GM19239 (cell line): Measurements from ENCODE around the gene ASPG.

Experiments used
- DNase-seq: peaks from one replicate; pipeline ENCODE4 v3.0.0; 2011; ENCODE audit warnings: low spot score; ENCODE audit not compliant: insufficient read length
- FAIRE-seq: peaks from 2 replicates; lab custom pipeline; 2011; peaks lifted over from hg19 to GRCh38; lab: Jason Lieb, UNC

ASPG gene

DNA sequence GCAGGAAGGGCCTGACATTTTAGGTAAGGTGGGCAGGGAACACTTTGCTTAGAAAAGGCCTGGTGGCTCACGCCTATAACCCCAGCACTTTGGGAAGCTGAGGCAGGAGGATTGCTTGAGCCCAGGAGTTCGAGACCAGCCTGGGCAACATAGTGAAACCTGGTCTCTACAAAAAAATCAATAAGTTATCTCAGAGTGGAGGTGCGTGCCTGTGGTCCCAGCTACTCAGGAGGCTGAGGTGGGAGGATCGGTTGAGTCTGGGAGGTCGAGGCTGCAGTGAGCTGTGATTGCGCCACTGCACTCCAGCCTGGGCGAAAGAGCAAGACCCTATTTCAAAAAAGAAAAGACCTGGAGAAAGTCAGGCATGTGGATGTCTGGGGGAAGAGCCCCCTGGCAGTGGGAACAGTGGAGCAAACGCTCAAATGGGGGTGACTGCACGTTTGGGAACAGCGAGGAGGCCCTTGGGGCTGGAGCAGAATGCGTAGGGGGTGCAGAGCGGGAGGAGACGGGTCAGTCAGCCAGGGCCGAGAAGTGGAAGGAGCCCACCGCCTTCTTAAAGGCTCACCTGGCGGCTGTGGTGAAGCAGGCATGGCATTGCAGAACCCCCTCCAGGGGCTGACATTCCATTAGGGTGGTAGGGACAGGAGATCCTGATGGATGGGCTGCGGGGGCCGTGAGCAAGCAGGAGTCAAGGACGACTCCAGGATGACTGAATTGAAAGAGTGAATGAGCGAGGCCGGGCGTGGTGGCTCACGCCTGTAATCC lies 46.6 kb downstream of the ASPG start:
- DNase-seq, result no peak
- no peak for FAIRE-seq

DNA sequence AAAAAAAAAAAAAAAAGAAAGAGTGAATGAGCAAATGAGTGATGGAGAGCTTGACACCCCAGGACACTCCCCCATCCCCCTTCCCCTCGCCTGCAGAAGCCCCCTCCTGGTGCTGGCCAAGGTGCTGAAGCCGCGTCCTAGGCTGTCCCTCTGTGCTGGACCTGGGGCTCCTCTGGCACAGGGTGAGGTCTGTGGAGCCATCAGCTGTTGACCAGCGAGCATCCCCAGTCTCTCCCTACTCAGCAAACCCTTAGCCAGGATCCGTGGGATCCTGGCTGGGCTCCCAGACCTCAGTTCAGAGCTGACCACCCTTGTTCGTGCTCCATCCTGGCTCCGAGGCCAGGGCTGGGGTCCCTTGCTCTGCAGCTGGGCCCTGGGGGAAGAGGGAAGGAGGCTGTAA lies 47.5 kb downstream of the ASPG start:
- DNase-seq (no peak), FAIRE-seq (no peak)

DNA sequence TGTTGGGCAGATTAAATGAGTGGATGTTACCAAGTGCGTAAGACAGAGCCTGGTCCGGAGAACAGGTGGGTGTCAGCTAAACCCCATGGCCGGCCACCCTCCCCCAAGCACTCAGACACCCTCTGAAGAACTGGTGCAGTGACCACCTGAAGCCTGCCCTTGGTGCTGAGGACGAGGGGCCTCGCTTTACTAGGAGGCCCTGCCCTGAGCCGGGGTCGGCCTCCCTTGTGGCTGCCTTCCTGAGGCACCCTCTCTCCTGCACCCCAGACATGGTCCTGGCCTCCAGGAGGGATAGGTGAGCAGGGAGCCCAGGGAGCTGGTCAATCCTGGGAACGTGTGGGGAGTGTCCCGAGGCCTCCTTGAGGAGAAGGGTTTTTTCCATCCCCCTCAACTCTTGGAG lies 48.0 kb downstream of the ASPG start:
- FAIRE-seq (no peak), DNase-seq (no peak)

DNA sequence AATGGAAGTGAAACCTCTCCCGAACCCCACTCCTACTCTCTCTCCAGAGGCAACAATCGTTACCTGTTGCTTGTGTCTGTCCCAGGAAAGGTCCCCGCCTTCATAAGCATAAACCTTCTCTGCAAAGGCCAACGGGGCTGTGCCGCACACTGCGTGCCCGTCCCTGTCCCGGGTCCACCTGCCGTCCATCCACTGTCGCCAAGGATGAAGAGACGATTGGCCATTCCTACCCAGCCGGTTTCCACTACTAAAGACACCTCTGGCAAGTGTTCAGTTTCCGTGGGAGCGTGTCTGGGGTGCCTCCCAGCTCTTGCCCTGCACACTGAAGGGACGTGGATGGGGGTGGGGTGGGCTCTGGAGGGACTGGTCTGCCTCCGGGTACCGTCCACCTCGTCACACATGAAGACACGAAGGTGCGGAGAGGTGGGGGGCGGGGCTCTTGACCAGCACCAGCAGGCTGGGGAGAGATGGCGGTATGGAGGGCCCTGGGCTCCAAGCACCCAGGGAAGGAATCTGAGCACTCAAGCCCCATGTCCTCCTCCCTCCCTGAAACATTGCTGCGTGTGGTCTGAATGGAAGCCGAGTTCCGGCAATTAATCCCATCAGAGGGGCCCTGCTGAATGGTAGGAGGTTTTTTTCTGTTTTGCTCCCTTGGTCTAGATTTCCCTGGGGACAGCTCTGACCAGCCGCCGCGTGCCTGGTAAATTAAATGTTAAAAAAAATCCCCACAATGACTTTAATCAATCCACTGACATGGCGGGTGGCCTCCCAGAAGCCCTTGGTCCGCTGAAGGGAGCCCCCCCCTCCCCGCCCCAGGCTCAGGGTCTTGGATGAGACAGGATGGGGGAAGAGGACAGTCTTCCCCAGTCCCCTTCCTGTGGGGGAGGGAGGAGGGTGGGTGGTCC lies 48.8 kb downstream of the ASPG start:
- no peak for DNase-seq
- no peak for FAIRE-seq

DNA sequence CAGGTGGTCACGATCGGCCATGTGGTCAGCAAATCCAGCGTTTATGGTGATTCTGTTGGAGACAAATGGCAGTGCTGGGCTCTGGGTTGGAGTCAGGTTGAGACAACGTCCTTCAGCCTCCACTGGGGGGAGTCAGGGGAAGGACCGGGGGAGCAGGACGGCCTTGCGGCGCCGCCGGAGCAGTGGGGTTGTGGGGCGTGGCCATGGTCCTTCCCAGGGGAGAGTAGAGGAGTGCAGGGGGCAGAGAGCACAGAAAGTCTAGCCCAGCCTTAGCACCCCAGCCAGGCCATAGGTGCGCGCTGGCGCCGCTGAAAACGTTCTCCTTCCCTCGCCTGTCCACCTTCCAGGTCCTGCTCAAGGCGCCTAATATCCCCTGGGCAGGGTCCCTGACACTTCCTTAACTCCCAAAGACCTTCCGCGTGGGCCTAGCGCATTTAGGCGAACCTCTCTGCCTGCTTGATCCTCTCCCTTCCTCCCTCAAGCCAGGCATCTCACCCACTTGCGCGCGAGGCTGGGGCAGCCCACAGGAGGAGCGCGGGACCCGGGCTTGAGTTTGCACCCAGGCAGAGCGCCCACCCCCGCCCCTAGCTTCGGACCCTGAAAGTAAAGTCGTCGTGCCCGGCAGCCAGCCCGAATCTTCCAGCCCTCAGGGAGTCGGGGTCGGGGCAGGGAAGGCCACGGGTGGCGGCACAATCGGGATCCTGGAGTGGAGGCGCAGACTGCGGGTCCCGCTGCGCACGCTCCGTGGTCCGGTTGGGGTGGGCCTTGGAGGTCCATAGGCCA lies 49.8 kb downstream of the ASPG start:
- no peak for DNase-seq

DNA sequence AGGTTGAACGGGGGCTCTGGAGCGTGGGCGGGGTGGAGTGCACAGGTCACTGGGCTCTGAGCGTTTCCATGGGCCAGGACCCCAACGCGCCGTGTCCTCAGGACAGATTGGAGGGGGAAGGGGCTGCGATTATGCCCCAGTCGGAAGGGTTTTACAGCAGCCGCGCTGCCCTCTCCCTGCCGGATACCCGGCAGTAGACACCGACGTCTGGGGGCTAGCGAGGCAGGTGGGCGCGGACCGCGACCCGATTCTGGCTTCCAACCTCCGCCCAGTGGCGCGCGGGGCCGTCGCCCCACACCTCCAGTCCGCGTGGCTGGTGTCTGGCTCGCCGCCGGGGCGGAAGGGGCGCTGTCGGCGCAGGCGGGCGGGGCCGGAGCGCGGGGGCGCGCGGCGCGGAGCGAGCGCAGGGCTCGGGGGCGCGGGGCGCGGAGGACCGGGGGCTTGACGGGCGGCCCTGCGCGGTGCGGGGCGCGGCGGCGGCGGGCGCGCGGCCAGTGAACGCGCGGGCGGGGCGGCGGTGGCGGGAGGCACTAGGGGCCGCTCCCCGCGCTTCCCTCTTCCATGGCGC lies 50.5 kb downstream of the ASPG start:
- DNase-seq, result no peak
- no peak for FAIRE-seq

More for the DNA sequence above, 49.8 kb downstream of the ASPG start:
- FAIRE-seq, result no peak

DNA sequence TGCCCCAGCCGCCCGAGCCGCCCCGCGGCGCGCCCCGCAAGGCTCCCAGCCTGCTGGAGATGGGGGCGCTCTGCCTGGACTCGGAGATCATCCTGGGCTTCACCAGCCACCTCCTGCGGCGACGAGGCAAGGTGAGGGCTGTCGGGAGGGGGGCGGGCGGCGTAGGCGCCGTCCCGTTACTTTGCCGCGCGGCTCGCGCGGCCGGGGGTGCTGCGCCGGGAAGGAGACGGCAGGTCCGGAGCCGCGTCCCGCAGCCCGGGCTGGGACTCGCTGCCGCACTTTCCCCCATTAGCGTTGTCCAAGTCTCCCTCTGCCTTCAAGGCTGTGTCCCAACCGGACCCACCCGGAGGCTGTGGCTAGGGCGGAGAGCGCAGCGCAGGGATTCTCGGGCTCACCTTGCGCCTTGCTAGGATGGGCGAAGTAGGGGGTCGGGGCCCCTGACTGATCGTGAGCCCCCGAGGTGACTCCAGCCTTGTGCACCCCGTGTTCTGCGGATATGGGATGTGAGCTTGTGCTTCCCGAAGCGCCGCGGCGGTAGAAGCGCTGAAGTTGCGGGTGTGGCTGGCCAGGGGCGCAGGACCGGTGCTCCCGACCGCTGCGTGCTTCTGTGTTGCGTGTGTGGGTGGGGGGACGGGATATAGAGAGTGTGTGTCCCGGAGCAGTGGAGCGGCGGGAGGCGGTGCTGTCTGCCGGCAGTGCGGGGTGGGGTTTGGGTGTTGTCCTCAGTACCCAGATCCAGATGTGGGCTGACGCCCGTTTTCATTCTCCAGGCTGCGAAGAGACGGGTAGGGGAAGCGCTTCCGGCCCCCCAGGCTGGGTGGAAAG lies 51.2 kb downstream of the ASPG start:
- no peak for FAIRE-seq
- no peak for DNase-seq

DNA sequence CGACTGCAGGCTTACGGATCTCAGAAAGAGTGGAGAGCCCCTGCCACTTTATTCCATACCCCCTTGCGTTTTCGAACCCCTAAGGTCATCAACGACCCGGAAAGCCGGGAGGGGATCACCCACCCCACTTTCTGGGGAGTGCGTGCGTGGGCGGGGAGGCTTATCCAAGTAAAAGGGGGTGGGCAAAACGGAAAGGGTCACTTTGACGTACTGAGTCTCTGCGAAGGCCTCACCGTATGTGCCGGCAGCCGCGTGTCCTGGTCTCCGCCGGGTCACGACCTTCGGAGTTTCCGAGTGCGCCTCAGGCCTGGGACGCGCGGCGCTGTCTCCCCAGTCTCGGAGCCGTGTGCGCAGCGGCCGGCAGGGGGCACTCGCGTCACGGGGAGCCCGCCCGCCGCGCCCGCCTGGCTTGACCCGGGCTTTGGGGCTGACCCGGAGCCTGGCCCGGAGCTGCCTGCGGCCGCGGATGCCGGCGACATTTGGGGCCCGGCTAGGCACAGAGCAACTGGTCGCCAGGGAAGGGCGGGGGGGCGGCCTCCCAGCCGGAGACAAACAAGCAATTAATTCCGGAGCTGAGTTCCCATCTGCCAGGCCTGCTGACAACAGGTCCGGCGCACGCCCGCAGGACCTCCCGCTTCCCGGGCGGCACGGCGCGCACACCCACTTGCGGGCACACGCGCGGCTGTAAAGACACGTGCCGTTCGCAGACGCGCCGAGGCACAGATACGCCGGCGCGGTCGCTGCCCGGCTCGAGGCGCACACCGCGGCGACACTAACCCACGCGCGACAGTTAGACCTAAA lies 52.0 kb downstream of the ASPG start:
- DNase-seq, result peak; percentile 96
- no peak for FAIRE-seq

DNA sequence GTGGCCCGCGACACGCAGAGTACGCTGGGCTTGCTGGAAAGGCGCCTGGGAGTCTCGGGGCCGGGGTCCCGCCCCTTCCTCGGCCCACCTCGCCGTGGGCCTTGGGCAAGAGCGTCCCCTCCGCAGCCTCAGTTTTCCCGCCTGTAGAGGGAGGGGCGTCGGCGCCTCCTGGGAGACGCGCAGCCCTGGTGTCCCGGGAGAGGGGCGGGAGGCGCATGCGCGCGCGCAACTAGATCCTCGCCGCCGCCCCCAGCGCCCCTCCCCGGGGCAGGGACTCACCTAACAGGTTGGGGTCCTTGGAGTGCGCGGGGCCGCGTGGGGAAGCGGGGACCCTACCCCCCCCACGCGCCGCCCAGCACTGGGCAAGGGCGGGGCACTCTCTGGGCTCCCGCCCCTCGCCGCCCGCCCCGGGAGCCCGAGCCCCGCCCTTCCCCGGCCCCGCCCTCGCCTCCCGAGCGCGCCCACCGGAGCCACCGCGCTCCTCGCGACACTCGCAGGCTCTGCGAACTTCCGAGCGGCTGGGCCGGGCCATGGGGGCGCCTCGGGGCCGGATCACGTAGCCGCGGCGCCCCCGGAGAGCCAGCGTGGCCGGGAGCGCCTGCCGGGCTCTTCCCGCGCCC lies 52.7 kb downstream of the ASPG start, which contains the start of gene KIF26A:
TSS of gene KIF26A (plus strand) at position 490 of the 620 bp plus-strand sequence. CDS start 136 bp downstream, outside the sequence.
- FAIRE-seq (no peak), DNase-seq (no peak)

DNA sequence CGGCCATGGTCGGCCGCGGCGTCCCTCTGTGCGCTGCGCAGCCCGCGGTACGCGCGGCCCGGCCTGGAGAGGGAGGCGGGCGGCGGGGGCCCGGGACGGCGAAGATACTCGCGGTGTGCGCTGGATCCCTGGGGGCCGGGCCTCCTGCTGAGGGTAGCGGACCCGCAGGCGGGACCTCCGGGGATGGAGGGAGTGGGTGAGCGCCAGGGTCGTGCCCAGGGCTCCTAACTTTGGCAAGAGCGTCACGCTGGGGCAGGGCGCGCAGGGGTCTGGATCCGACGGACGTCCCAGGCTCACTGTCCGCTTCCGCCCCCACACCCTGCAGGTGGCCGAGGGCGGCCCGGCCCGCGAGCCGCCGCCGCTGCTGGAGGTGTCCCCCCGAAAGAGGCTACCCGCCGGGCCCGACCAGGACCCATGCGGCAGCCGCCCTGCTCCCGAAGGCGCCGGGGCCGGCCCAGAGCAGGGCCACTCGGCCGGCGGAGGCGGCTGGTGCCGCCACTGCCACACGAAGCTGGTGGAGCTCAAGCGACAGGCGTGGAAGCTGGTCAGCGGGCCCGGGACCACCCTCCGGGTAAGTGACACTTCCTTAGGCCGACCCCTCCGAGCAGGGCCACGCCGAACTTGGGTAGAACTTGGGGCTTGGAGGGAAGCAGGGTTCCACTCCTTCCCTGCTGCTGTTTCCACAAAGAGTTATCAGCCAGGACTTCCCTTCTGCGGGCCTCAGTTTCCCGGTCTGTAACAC lies 53.4 kb downstream of the ASPG start:
- no peak for DNase-seq
- FAIRE-seq, result no peak

DNA sequence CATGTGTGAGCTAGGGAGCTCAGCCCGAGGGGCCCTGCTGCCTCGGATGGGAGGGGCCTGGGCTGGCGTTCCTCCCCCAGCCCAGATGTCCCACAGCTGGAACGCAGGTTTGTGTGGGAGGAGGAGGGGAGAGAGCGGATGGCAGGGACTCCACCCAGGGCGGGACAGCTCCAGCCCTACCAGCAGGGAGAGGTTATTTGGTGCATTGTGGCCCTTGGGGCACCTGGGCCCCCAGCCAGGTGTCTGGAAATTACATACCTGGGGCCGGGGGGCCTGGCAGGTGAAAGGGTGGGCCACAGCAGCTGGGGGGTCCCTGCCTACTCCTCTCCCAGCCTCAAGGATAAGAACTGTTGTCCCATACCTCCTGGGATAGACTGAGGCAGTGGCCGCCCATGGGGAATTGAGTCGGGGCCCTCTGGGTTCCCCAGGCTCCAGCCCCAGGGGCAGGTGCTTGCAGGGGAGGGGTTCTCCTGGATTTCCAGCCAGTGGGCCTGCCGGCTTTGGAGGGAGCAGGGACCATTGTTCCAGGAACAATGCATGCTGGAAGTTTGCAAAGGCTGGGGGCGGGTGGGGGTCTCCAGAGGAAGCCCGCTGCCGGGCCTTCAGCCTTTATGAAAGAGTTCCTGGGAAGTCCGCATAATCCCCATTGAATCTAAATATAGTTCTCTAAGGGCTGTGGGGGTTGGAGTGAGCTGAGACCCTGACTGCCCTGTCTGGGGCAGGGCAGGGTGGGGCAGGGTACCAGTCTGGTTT lies 54.1 kb downstream of the ASPG start:
- DNase-seq (no peak), FAIRE-seq (no peak)

DNA sequence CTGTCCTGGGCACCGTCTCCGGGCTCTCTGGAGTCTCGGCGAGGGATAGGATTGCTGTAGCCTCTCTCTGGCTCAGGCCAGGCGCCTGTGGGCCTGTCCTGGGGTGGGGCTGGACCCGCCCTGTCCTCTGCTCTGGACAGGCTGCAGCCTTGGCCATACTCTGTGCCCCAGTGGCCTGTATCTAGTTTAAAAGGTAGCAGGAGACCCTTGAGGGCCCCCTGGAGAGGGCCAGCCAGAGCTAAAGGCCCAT lies 54.6 kb downstream of the ASPG start:
- no peak for FAIRE-seq

DNA sequence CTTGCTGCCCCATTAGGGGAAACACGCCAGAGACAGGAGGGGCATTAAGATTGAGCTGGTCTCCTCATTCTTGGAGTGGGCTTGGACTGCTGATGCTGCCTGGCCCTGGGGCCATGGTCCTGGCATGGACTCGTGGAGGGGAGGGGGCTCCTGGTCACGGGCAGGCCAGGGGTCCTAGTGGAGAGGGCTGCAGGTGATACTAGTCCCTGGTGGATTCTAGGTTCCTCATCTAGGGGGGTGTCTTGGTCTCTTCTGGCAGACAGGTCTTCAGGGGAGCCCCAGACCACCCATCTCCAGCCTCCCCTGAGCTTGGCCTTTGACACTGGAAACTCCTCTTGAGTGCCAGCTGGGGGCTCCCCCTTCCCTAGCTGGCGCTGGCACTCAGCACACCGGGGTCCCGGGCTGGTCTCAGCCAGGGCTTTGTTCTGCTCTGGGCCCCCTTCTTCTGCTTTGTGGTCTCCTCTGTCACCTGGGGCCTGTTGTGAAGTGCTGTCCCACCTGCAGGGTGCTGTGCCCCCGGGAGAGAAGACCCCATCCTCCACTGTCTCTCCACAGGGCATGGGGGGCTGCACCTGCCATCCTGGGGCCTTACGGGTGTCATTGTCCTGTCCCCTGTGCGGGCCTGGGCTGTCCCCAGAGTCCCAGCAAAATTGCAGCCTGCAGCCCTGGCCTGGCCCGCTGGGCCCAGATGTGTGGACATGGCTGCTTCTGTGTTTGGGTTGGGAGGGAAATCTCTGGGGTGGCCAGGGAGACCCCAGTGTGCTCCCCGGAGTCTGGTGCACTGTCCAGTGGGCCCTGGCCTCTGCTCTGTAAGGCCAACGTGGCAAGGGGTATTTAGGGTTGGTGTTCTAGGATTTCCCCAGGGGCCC lies 55.2 kb downstream of the ASPG start:
- FAIRE-seq, result no peak
- no peak for DNase-seq

More for the DNA sequence above, 54.6 kb downstream of the ASPG start:
- no peak for DNase-seq

DNA sequence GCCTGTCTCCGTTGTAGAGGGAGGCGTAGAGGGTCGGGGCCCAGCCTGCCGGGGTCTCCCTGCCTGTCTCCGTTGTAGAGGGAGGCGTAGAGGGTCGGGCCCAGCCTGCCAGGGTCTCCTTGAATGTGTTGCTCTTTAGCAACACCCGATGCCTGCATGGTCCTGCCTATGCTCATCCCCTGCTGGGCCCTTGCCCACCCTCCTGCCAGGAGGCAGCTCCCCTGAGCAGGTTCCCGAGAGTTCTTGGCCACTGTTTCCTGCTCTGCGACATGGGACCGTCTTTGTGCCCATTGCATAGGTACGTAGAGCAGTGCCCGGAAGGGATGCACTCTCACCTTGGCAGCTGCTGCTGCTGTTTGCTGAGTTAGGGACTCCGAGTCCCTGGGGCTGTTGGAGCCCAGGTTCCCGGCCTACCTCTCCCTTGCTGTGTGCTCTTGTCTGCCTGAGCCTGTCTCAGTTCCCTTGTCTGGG lies 56.2 kb downstream of the ASPG start:
- FAIRE-seq (no peak), DNase-seq (no peak)

DNA sequence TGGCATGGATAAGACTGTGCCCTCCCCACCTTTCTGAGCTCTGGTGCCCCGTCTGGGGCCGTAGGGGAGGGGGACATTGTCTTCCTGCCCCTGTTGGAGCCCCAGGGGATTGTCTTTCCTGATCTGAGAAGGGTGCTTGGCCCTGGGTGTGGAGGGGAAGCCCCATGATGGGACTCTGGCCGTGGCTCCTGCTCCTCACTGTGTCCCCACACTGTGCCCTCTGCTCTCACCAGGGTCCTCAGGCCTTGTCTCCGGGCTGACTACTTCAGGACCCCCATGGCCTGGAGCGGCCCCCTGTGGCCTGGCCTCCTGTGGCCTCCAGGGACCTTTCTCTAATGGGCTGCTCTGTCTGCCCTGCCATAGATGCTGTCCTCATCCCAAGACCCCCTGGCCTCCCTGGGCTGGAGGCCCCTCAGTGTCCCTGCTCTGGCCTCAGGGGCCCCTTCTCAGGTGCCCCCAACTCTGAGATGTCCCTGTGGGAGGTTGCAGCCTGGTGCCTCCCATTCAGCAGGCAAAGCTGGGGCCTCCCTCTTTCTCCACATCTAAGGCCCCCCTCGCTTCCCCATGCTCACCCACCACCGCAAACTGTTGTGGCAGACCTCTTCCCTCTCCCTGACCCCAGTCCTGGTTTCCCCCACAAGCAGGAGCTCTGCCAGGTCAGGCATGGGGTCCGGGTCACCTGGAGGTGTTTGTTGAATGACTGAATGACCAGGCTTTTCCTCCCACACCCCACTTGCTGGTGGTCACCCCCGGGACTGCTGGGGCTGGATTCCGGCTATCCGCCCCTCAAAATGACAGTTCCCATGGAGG lies 56.8 kb downstream of the ASPG start:
- no peak for DNase-seq
- FAIRE-seq, result no peak
